ENCODE results near the gene ONECUT3. TPM values are rescaled to one million over a fixed set of nuclear protein-coding genes. Genes with fewer than 3 reads are reported as not detected.

The ONECUT3 gene
- total and polyA plus RNA-seq, 9 of the 15 experiments (the other 6 are each of a cell fraction or from before 2014, with no cell fraction given) = not detected

GRCh38 chr19:1747285-1748114 lies 5.8 kb upstream of the ONECUT3 start (continued):
- no peak for TF ChIP-seq ZNF445 (CRISPR knock-in tag; IDR thresholded peaks at IDR 0.05; ENCODE audit: low read depth)
- TF ChIP-seq HNRNPLL (IDR thresholded peaks at IDR 0.05; ENCODE audit: low read depth, low read length, poor library complexity, severe bottlenecking) = peak; percentile 45
- TF ChIP-seq, protein P1, sequence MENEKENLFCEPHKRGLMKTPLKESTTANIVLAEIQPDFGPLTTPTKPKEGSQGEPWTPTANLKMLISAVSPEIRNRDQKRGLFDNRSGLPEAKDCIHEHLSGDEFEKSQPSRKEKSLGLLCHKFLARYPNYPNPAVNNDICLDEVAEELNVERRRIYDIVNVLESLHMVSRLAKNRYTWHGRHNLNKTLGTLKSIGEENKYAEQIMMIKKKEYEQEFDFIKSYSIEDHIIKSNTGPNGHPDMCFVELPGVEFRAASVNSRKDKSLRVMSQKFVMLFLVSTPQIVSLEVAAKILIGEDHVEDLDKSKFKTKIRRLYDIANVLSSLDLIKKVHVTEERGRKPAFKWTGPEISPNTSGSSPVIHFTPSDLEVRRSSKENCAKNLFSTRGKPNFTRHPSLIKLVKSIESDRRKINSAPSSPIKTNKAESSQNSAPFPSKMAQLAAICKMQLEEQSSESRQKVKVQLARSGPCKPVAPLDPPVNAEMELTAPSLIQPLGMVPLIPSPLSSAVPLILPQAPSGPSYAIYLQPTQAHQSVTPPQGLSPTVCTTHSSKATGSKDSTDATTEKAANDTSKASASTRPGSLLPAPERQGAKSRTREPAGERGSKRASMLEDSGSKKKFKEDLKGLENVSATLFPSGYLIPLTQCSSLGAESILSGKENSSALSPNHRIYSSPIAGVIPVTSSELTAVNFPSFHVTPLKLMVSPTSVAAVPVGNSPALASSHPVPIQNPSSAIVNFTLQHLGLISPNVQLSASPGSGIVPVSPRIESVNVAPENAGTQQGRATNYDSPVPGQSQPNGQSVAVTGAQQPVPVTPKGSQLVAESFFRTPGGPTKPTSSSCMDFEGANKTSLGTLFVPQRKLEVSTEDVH (IDR thresholded peaks at IDR 0.05; ENCODE audit: low read depth, partially characterized antibody) = no peak
- TF ChIP-seq HLTF (IDR thresholded peaks at IDR 0.05) = no peak
- no peak for TF ChIP-seq TCF15 (CRISPR knock-in tag; IDR thresholded peaks at IDR 0.05)
- no peak for TF ChIP-seq ZNF274 (IDR thresholded peaks at IDR 0.05; ENCODE audit: borderline replicate concordance, low read depth, low read length)
- TF ChIP-seq C11orf30 (IDR thresholded peaks at IDR 0.05; ENCODE audit: low read depth) = no peak
- TF ChIP-seq, protein P2, sequence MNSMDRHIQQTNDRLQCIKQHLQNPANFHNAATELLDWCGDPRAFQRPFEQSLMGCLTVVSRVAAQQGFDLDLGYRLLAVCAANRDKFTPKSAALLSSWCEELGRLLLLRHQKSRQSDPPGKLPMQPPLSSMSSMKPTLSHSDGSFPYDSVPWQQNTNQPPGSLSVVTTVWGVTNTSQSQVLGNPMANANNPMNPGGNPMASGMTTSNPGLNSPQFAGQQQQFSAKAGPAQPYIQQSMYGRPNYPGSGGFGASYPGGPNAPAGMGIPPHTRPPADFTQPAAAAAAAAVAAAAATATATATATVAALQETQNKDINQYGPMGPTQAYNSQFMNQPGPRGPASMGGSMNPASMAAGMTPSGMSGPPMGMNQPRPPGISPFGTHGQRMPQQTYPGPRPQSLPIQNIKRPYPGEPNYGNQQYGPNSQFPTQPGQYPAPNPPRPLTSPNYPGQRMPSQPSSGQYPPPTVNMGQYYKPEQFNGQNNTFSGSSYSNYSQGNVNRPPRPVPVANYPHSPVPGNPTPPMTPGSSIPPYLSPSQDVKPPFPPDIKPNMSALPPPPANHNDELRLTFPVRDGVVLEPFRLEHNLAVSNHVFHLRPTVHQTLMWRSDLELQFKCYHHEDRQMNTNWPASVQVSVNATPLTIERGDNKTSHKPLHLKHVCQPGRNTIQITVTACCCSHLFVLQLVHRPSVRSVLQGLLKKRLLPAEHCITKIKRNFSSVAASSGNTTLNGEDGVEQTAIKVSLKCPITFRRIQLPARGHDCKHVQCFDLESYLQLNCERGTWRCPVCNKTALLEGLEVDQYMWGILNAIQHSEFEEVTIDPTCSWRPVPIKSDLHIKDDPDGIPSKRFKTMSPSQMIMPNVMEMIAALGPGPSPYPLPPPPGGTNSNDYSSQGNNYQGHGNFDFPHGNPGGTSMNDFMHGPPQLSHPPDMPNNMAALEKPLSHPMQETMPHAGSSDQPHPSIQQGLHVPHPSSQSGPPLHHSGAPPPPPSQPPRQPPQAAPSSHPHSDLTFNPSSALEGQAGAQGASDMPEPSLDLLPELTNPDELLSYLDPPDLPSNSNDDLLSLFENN (IDR thresholded peaks at IDR 0.05; ENCODE audit: low read depth in 2 of 2, low read length in 2 of 2) = no peak
- no peak for TF ChIP-seq HIVEP1 (CRISPR knock-in tag; IDR thresholded peaks at IDR 0.05)
- no peak for TF ChIP-seq MAFF (IDR thresholded peaks at IDR 0.05; ENCODE audit: low read length)
- TF ChIP-seq, protein P3, sequence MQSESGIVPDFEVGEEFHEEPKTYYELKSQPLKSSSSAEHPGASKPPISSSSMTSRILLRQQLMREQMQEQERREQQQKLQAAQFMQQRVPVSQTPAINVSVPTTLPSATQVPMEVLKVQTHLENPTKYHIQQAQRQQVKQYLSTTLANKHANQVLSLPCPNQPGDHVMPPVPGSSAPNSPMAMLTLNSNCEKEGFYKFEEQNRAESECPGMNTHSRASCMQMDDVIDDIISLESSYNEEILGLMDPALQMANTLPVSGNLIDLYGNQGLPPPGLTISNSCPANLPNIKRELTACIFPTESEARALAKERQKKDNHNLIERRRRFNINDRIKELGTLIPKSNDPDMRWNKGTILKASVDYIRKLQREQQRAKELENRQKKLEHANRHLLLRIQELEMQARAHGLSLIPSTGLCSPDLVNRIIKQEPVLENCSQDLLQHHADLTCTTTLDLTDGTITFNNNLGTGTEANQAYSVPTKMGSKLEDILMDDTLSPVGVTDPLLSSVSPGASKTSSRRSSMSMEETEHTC (IDR thresholded peaks at IDR 0.05) = no peak
- TF ChIP-seq TBP (optimal IDR thresholded peaks at IDR 0.05; ENCODE audit: low read depth, low read length) = peak; percentile 72
- TF ChIP-seq, protein P4, sequence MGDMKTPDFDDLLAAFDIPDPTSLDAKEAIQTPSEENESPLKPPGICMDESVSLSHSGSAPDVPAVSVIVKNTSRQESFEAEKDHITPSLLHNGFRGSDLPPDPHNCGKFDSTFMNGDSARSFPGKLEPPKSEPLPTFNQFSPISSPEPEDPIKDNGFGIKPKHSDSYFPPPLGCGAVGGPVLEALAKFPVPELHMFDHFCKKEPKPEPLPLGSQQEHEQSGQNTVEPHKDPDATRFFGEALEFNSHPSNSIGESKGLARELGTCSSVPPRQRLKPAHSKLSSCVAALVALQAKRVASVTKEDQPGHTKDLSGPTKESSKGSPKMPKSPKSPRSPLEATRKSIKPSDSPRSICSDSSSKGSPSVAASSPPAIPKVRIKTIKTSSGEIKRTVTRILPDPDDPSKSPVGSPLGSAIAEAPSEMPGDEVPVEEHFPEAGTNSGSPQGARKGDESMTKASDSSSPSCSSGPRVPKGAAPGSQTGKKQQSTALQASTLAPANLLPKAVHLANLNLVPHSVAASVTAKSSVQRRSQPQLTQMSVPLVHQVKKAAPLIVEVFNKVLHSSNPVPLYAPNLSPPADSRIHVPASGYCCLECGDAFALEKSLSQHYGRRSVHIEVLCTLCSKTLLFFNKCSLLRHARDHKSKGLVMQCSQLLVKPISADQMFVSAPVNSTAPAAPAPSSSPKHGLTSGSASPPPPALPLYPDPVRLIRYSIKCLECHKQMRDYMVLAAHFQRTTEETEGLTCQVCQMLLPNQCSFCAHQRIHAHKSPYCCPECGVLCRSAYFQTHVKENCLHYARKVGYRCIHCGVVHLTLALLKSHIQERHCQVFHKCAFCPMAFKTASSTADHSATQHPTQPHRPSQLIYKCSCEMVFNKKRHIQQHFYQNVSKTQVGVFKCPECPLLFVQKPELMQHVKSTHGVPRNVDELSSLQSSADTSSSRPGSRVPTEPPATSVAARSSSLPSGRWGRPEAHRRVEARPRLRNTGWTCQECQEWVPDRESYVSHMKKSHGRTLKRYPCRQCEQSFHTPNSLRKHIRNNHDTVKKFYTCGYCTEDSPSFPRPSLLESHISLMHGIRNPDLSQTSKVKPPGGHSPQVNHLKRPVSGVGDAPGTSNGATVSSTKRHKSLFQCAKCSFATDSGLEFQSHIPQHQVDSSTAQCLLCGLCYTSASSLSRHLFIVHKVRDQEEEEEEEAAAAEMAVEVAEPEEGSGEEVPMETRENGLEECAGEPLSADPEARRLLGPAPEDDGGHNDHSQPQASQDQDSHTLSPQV (IDR thresholded peaks at IDR 0.05) = 0 out of 2 replicates have a peak, but pooled peaks have one; percentile 14
- TF ChIP-seq ZNF24 (IDR thresholded peaks at IDR 0.05) = no peak
